Melanocyte of skin (primary cell): ENCODE measurements around the gene UBE2C. TPM values are rescaled to one million over a fixed set of nuclear protein-coding genes. Genes with fewer than 3 reads are reported as not detected.

Source experiments
- small RNA-seq, 2 donors: library from RNA; depleted of rRNA; stranded (forward); fragments of <200 nt; gene quantifications; one replicate each; pipeline ENCODE3, GENCODE V24; 2012
- total RNA-seq, 2 donors: library from RNA; depleted of rRNA; stranded (reverse); fragments of >200 nt; gene quantifications; 2 replicates each; pipeline ENCODE4 v1.2.3, GENCODE V29; 2012

Gene UBE2C
- total RNA-seq = 10 to 100 TPM; 42.3 to 85.6 TPM

GRCh38 chr20:45812157-45813005, at the start of gene UBE2C:
Gene UBE2C (plus strand): TSS chr20:45812644. CDS start chr20:45812696, 52 bp downstream.

DNA sequence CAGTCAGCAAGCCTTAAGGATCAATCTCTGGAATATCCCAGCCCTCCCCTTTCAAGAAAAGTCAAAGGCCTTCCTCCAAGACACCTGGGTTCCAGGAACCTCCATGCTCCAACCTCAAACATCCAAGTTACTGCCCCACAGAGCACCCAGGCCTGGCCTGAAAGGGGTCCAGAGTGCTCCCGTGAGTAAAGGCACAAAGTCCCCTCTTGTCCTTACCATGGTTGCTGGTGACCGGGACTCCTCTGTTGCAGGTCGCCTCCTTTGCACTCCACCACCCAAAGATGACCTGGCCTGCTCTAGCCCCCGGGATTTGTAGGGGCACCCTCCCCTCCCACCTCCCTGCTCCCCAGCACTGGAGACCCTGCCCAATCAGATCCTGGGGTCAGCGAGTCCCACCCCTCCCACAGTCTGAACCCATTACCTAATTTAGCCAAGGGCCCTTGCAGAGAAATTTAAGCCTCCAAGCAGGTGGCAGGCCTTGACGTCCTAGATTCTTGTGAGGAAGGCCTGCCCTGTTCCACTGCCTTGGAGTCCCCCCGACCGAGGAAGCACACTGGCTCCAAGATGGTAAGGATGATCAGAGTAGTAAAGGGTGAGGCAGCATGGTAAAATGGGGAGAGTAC, 14.7 kb downstream of the UBE2C start, which contains the start of gene TNNC2:
TSS of gene TNNC2 (minus strand) at position 283 of the 623 bp plus-strand sequence. CDS start at position 219, 64 bp downstream.

DNA sequence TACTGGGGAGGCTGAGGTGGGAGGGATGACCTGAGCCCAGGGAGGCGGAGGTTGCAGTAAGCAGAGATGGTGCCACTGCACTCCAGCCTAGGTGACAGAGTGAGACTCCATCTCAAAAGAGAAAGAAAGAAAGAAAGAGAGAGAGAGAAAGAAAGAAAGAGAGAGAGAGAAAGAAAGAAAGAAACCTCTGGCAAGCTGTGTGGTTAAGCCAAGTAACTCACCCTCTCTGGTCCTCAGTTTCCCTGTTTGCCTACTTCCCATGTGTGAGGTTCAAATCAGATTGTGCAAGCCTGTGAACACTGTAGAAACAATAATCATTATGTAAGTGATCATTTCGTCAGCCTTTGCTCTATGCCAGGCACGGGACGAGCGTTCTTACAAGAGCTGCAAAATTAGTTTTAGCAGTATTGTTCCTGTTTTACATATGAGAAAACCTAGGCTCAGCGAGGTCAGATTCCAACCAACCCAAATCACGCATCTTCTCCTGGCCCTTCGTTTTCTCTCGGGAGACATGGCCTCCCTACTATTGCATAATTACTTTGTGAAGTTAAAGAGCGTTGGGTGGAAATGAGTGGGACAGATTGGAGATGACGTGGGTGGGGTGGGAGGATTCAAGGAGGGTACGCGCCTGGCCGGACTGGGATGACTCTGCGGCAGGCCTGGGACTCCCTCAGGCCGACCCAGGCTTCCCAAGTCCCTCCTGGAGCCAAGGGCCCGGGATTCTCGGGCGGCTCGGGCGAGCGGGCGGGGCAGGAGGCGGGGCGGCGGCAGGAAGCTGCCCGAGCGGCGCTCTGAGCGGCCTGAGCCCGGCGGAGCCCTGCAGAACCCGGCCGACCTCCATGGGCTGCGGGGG, 20.8 kb downstream of the UBE2C start, which contains the start of gene SNX21:
TSS of gene SNX21 (plus strand) at position 770 of the 853 bp plus-strand sequence. CDS start 121 bp downstream, outside the sequence.

DNA sequence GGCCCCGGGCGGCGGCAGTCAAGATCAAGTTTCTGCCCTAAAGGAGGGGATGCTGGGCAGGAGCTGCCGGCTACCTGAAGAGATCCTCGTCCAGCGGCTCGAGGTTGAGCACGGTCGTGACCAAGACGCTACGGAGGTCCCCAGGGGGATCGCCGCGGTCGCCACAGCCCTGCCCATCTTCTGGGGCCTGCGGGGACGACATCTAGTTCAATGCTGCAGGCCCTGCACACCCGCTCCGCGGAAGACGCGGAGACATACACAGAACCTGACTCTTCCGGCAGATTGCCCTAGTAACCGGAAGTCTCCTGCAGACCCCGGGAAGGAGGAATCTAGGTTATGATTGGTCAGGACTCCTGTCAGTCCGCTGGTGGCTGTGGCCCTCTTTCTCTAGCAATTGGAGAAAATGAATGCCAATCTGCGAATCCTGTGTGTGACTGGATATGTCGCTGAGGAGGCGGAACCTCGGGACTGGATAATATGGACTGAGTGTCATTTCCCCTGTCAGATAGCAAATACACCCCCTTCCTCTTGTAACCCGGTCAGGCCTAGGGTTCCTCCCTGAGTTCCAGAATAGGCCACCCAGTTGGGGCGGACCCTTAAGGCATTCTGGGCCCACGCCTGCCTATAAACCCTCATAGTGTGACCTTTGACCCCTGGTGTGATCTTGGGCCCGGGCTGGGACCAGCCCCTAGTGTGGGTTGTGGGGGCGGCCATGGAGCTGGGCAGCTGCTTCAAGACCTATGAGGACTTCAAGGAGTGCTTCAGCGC, 44.9 kb downstream of the UBE2C start, which contains the start of the genes ACOT8 and ZSWIM3:
TSS of gene ACOT8 (minus strand) at position 279 of the 768 bp plus-strand sequence. CDS start at position 202, 77 bp downstream.
TSS of gene ZSWIM3 (plus strand) at position 501 of the 768 bp plus-strand sequence. CDS start at position 713, 212 bp downstream.

Small RNA genes within 50 kb of the gene (small RNA-seq; reads per million reads assigned to genes)
- 1.3 to 3.0 reads per million in 2 donors for gene RNU6ATAC38P

Other genes starting within 250 kb of the UBE2C start
- not detected for gene WFDC8, start 233.4 kb upstream of the UBE2C start, total RNA-seq
- not detected for gene WFDC10A, start 182.9 kb upstream of the UBE2C start, total RNA-seq
- not detected for gene WFDC9, start 181.4 kb upstream of the UBE2C start, total RNA-seq
- gene WFDC11, start 142.4 kb upstream of the UBE2C start, total RNA-seq = not detected
- gene WFDC13, start 110.6 kb upstream of the UBE2C start, total RNA-seq = not detected
- gene WFDC10B, start 107.6 kb upstream of the UBE2C start, total RNA-seq = not detected
- not detected for gene SPINT4, start 90.3 kb upstream of the UBE2C start, total RNA-seq
- under 1 TPM in 1 of 2 donors, not detected in 1; 0.33 TPM for gene WFDC3, start 20.8 kb upstream of the UBE2C start, total RNA-seq
- 10 to 100 TPM in 1 of 2 donors, 1 to 10 TPM in 1; 6.2 to 10.3 TPM for gene DNTTIP1, start 20.7 kb upstream of the UBE2C start, total RNA-seq
- not detected for gene TNNC2, start 14.7 kb downstream of the UBE2C start, total RNA-seq
- gene SNX21, start 21.2 kb downstream of the UBE2C start, total RNA-seq = 10 to 100 TPM; 25.6 to 34.1 TPM
- gene ACOT8, start 44.7 kb downstream of the UBE2C start, total RNA-seq = 10 to 100 TPM; 41.0 to 41.6 TPM
- gene ZSWIM3, start 45.0 kb downstream of the UBE2C start, total RNA-seq = 1 to 10 TPM; 4.7 to 4.8 TPM
- 10 to 100 TPM in 1 of 2 donors, 1 to 10 TPM in 1; 10.0 to 10.7 TPM for gene ZSWIM1, start 68.6 kb downstream of the UBE2C start, total RNA-seq
- under 1 TPM in 1 of 2 donors, not detected in 1; 0.69 TPM for gene SPATA25, start 75.0 kb downstream of the UBE2C start, total RNA-seq
- 1 to 10 TPM; 3.3 to 4.1 TPM for gene NEURL2, start 78.6 kb downstream of the UBE2C start, total RNA-seq
- 10 to 100 TPM; 89.8 to 92.9 TPM for gene CTSA, start 78.7 kb downstream of the UBE2C start, total RNA-seq
- gene PLTP, start 99.5 kb downstream of the UBE2C start, total RNA-seq = 10 to 100 TPM; 41.3 to 52.0 TPM
- gene PCIF1, start 122.0 kb downstream of the UBE2C start, total RNA-seq = 10 to 100 TPM; 12.7 to 13.8 TPM
- 10 to 100 TPM; 14.0 to 16.5 TPM for gene ZNF335, start 159.6 kb downstream of the UBE2C start, total RNA-seq
- not detected for gene MMP9, start 196.3 kb downstream of the UBE2C start, total RNA-seq
- gene SLC12A5, start 216.6 kb downstream of the UBE2C start, total RNA-seq = not detected